C4-2B (cell line): Measurements from ENCODE around the gene TMEM156.

Experiments
- CTCF ChIP-seq: fragments of 450-650 bp; conservative IDR thresholded peaks from 2 replicates; pipeline ENCODE4 v1.5.1; 2017; ENCODE audit warnings: mild to moderate bottlenecking
- ZFX ChIP-seq: fragments of 450-650 bp; IDR thresholded peaks from 2 replicates; pipeline ENCODE4 v1.6.1; 2017

DNA sequence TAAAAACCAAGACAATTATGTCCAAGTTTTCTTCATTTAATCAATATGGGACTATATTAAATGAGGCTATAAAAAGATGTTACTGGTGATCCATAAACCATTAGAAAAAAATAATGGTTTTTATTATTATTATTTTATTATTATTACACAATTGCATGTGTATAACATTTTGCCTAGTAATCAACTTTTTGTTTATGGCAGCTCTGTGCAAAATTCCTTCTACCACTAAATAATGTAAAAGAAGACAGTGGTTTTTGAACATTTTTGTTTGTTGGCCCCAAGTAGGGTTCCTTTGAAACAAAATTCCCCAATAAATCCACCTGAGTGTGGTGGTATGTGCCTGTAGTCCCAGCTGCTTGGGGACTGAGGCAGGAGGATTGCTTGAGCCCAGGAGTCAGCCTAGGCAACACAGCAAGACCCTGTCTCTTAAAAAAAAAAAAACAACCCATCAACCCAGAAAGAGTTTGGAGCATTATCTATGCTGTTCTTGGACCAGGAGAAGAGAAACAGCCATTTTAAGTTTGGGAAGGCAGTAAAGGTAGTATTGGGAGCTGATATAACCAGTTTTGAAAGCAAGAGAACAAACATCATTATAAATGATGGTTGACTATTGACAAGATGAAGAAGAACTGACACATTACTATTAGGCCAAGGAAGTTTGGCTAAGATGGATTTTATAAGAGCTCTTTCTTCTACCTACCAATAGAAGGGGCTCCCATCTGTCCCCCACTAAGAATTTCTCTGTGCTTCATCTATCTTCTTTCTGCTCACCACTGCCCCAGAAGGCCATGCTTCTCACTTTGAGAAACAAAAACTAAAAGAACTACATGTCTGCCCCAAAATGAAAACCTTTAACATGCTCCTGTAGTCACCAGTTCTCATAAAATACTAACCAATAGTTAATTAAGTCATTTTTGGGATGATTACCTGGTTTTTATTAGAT, 2.2 kb downstream of the TMEM156 start:
- TF ChIP-seq CTCF, result no peak
- no peak for TF ChIP-seq ZFX
